ENCODE results near the gene AKAP9. TPM values are rescaled to one million over a fixed set of nuclear protein-coding genes. Genes with fewer than 3 reads are reported as not detected.

The AKAP9 gene
- total RNA-seq, 1 donor from 2014 or later, result 66.9 TPM

DNA sequence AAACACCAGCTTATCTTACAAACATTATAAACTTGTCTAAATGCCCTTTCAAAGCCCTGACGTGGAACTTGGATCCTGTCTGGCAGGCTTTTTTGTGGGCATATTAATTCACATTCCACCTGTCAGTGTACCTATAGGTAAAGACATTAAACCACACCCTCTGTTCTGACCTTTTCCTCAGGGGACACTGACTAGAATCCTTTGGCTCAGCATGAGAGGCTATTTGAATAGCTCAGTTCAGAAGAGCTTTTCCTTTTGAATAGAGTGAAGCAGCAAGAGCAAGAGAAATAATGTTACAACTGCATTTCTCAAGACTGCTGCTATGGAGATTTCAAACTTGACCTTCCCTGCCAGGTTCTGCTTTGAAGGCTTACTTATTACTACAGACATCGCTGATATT lies 116.7 kb downstream of the AKAP9 start:
- Mint-ChIP-seq H3K36me3 (ENCODE audit: unreplicated experiment) (no peaks in the 10 kb centered on the region), H3K4me3 (ENCODE audit: unreplicated experiment) (no peak overlapping the region), H3K27ac (ENCODE audit: unreplicated experiment) (no peak overlapping the region), H3K9me3 (ENCODE audit: unreplicated experiment) (no peaks in the 10 kb centered on the region), H3K27me3 (ENCODE audit: unreplicated experiment) (no peaks in the 10 kb centered on the region), H3K4me1 (ENCODE audit: low read depth, unreplicated experiment) (no peaks in the 10 kb centered on the region)
- TF ChIP-seq, protein P1, sequence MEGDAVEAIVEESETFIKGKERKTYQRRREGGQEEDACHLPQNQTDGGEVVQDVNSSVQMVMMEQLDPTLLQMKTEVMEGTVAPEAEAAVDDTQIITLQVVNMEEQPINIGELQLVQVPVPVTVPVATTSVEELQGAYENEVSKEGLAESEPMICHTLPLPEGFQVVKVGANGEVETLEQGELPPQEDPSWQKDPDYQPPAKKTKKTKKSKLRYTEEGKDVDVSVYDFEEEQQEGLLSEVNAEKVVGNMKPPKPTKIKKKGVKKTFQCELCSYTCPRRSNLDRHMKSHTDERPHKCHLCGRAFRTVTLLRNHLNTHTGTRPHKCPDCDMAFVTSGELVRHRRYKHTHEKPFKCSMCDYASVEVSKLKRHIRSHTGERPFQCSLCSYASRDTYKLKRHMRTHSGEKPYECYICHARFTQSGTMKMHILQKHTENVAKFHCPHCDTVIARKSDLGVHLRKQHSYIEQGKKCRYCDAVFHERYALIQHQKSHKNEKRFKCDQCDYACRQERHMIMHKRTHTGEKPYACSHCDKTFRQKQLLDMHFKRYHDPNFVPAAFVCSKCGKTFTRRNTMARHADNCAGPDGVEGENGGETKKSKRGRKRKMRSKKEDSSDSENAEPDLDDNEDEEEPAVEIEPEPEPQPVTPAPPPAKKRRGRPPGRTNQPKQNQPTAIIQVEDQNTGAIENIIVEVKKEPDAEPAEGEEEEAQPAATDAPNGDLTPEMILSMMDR (IDR thresholded peaks at IDR 0.05; ENCODE audit: partially characterized antibody, unreplicated experiment), result no peak
- DNase-seq, result no peak

- Mint-ChIP-seq H3K4me1 (ENCODE audit: low read depth, unreplicated experiment) (no peaks in the 10 kb centered on the region), H3K27me3 (ENCODE audit: unreplicated experiment) (no peaks in the 10 kb centered on the region), H3K9me3 (ENCODE audit: unreplicated experiment) (no peaks in the 10 kb centered on the region), H3K27ac (ENCODE audit: unreplicated experiment) (no peak overlapping the region), H3K36me3 (ENCODE audit: unreplicated experiment) (no peaks in the 10 kb centered on the region), H3K4me3 (ENCODE audit: unreplicated experiment) (no peak overlapping the region)
- DNase-seq, result no peak
- TF ChIP-seq, protein P1 (IDR thresholded peaks at IDR 0.05; ENCODE audit: partially characterized antibody, unreplicated experiment), result no peak
These were observed 117.4 kb downstream of the AKAP9 start for GRCh38 chr7:92058040-92058439.

- TF ChIP-seq, protein P1 (IDR thresholded peaks at IDR 0.05; ENCODE audit: partially characterized antibody, unreplicated experiment), result no peak
- H3K27me3 Mint-ChIP-seq (ENCODE audit: unreplicated experiment), result no peaks in the 10 kb centered on the region
- H3K4me1 Mint-ChIP-seq (ENCODE audit: low read depth, unreplicated experiment), result no peaks in the 10 kb centered on the region
These were observed 118.2 kb downstream of the AKAP9 start for GRCh38 chr7:92058899-92059298.

GRCh38 chr7:92061154-92061553 lies 120.5 kb downstream of the AKAP9 start:
- H3K4me3 Mint-ChIP-seq (ENCODE audit: unreplicated experiment), result no peak overlapping the region
- no peaks in the 10 kb centered on the region for H3K27me3 Mint-ChIP-seq (ENCODE audit: unreplicated experiment)
- H3K27ac Mint-ChIP-seq (ENCODE audit: unreplicated experiment), result no peak overlapping the region
- TF ChIP-seq, protein P1 (IDR thresholded peaks at IDR 0.05; ENCODE audit: partially characterized antibody, unreplicated experiment), result no peak
- H3K36me3 Mint-ChIP-seq (ENCODE audit: unreplicated experiment), result no peaks in the 10 kb centered on the region
- DNase-seq, result no peak
- no peaks in the 10 kb centered on the region for H3K9me3 Mint-ChIP-seq (ENCODE audit: unreplicated experiment)
- no peaks in the 10 kb centered on the region for H3K4me1 Mint-ChIP-seq (ENCODE audit: low read depth, unreplicated experiment)

More at GRCh38 chr7:92058899-92059298, 118.2 kb downstream of the AKAP9 start:
- DNase-seq, result no peak
- H3K9me3 Mint-ChIP-seq (ENCODE audit: unreplicated experiment), result no peaks in the 10 kb centered on the region
- no peak overlapping the region for H3K4me3 Mint-ChIP-seq (ENCODE audit: unreplicated experiment)
- H3K27ac Mint-ChIP-seq (ENCODE audit: unreplicated experiment), result no peak overlapping the region
- no peaks in the 10 kb centered on the region for H3K36me3 Mint-ChIP-seq (ENCODE audit: unreplicated experiment)

- H3K4me3 Mint-ChIP-seq (ENCODE audit: unreplicated experiment), result no peak overlapping the region
- no peak overlapping the region for H3K27ac Mint-ChIP-seq (ENCODE audit: unreplicated experiment)
- H3K9me3 Mint-ChIP-seq (ENCODE audit: unreplicated experiment), result no peaks in the 10 kb centered on the region
- no peaks in the 10 kb centered on the region for H3K27me3 Mint-ChIP-seq (ENCODE audit: unreplicated experiment)
- DNase-seq, result no peak
- TF ChIP-seq, protein P1 (IDR thresholded peaks at IDR 0.05; ENCODE audit: partially characterized antibody, unreplicated experiment), result no peak
- H3K4me1 Mint-ChIP-seq (ENCODE audit: low read depth, unreplicated experiment), result no peaks in the 10 kb centered on the region
- H3K36me3 Mint-ChIP-seq (ENCODE audit: unreplicated experiment), result no peaks in the 10 kb centered on the region
These were observed 123.9 kb downstream of the AKAP9 start for GRCh38 chr7:92064438-92065029.
